OCI-M2 (cell line): ENCODE measurements around the gene ERBB4.
"Not testable (repeated sequence)": the region's sequence is repeated elsewhere in the genome, so short reads cannot be mapped to it uniquely, and the experiment has no call there.

Experiments
- DNase-seq: peaks from one replicate; lab custom pipeline; 2025; ENCODE audit not compliant: unreplicated experiment; lab: John Stamatoyannopoulos, UW

ERBB4 gene

DNA sequence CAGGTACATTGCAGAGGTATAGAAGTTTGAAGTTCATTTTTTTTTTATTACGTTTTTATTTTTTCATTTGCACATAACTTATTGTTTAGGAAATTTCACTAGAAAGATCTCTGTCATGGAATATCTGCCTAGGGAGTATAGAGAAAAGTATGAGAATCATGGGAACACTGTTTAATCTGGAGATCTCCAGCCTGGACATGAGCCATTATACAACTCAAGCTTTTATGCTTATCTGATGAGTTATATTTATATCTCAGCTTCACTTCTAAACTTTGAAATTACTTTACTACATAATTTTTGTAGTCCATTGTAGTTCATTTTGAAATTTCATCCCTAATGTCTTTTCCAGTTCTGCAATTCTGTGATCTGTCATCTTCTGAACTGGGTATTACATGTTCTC lies 515.6 kb downstream of the ERBB4 start:
- DNase-seq: no peak

DNA sequence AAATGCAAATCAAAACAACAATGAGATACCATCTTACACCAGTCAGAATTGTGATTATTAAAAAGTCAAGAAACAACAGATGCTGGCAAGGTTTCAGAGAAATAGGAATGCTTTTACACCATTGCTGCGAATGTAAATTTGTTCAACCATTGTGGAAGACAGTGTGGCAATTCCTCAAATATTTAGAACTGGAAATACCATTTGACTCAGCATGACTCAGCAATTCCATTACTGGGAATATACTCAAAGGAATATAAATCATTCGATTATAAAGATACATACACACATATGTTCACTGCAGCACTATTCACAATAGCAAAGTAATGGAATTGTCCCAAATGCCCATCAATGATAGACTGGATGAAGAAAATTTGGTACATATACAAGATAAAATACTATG lies 516.7 kb downstream of the ERBB4 start:
- no peak for DNase-seq

DNA sequence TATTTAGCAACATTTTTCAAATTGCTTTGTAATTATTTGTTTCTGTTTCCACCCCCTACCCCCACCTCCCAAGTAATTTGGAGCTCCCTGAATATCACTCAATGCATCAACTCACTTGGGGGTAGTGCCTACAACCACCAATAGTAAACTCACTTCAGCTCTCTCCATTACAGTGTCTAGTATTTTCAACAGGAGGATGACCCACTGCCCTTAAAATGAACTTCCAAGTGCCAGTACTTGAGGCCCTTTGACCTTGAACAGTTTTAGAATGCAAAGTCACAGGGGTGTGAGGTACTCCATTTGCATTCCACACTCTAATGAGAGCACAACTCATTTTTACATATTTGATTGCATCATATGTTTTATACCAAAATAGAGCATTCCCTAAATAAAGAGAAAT lies 523.0 kb downstream of the ERBB4 start:
- DNase-seq: no peak

DNA sequence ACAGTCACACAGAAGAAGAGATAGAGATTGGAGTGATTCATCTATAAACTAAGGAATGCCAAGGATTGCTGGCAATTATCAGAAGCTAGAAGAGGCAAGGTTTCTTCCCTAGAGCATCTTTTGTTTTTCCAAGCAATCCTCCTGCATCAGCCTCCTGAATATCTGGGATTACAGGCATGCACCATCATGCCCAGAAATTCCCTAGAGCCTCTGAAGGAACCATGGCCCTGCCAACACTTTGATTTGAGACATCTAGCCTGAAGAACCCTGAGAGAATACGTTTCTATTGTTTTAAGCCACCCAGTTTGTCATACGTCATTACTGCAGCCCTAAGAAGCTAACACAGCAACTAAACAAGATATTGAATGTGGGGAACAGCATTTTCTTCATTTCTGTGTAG lies 525.0 kb downstream of the ERBB4 start:
- DNase-seq: no peak

DNA sequence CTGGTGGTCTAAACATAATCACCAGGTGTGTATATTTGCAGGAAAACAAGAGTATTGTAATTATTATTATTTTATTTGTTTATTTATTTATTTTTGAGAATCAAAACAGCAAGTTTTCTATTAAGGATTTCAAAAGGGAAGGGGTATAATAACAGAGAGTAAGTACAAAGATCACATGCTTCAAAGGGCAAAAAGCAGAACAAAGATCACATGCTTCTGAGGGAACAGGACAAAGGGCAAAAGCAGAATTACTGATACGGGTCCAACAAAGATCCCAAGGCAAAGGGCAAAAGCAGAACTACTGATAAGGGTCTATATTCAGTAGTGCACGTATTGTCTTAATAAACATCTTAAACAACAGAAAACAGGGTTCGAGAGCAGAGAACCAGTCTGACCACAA lies 528.3 kb downstream of the ERBB4 start:
- DNase-seq: not testable (repeated sequence)

DNA sequence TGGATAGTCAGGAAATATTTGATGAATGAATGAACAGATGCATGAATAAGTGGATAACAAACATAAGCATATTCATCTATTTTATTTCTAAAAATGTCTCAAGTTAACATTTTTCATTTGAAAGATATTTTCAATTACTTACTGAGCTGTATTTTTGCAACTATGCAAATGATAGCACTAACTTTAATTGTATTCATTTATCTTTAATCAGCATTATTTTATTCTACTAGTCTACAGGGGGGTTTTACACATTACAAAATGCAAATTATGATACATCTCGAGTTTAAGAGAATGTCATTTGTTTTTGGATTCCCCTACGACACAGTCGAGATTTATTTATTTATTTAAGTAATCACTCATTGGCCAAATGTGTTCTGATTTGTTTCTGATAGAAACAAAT lies 530.6 kb downstream of the ERBB4 start:
- DNase-seq: no peak

DNA sequence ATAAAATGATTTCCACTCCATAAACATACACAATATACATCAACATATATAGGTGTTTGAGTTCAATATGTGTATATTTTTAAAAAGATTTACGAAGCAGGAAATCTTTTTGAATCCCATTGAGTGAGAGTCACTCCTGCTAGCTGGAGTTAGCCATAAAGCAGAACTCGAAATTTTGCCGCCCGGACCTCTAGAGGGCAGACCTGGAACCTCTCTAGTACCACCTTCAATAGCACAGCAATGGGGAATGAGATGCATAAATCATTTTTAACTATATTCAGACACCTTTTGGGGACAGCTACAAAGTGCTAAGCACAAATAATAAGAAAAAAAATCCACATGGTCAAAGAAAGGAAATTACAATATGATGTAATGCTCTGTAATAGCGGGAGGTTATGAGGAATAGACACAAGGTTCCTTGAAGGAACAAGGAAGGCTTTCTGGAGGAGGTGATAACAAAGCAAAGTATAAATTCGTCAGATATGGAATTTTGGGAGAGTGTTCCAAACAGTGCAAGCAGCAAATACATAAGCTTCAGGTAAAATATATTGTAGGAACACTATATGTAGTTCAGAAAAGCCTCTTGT lies 533.4 kb downstream of the ERBB4 start:
- no peak for DNase-seq

DNA sequence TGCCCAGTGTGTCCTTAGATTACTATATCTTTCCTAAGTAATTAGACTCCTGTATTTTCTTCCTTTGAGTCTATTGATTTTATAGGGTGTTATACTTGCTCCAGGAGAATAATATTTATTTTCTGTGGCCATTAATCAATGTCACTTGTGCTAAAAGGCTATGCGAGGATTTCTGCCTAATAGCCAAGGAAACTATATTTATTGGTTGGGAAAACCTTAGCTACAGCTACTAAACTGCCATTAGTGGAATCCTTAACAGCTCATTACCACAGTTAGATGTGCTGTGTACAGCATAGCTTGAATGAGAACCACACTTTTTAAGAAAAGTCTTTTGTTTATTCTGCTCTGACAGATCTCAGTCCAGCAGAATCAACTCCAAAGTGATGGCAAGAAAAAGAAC lies 537.3 kb downstream of the ERBB4 start:
- no peak for DNase-seq

DNA sequence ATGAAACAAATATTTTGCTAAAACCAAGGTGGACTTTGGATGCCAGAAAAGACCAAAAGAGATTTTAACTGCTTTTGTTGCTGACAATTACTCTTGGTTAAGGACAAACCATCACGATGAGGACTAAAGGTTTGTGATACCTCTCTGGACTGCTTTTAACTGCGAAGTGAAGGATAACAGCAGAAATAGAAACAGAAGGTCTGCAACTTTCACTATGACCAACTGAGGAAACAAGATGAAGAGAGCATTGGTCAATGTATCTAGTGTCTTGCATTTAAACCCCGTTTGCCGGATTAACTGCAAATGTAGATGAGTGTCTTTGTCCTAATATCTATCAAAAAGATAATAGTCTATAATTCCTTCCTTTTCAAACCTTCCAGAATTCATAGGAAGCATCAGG lies 541.7 kb downstream of the ERBB4 start:
- no peak for DNase-seq

DNA sequence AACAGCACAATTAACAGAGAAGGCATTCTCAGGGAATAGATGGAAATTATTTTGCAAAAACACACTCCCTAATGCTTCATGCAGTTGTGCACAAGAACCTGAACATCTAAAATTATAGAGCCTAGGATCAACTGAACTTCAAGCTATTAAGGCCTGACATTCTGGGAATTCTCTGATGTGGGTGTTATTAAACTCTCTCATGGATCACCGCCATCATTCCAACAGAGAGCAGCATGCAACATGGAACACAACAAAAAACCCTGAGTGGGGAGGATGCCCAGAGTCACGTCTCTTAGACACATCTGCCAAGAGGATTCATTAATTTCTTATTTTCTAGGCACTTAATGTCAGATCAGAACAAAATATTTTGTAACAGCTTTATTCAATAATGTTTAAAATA lies 543.8 kb downstream of the ERBB4 start:
- no peak for DNase-seq

DNA sequence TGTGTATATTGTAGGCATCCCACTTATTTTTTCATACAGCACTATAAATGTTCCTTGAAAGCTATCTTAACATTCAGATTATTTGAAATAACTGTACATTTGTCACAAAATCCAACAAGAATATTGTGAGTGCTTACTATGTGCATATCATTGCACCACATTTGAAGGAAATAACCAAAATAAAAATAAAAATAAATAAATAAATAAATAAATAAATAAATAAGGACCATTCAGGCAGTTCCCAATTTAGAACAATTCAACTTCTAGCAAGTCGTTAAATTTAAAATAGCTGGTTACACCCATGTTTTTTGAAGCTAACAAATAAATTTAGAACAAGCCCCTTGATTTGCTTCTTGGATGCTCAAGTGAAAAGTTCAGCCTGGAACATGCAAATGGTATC lies 548.3 kb downstream of the ERBB4 start:
- no peak for DNase-seq

DNA sequence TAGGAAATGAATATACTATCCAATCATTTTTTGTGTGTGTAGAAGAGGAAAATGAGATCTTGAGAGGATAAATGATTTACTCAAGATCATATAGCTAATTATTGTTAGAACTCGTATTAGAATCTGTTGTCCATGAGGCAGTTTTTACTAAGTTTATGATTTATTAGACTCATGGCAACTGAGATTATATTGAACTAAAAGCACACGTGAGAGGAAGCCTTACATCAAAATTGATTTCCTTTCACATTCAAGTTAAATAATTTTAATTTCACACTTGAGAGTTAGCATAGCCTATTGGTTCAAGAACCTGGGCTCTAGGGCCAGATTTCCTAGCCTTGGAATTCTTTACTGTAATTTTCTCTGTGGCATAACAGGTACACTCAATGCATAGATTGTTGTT lies 552.3 kb downstream of the ERBB4 start:
- DNase-seq: no peak

DNA sequence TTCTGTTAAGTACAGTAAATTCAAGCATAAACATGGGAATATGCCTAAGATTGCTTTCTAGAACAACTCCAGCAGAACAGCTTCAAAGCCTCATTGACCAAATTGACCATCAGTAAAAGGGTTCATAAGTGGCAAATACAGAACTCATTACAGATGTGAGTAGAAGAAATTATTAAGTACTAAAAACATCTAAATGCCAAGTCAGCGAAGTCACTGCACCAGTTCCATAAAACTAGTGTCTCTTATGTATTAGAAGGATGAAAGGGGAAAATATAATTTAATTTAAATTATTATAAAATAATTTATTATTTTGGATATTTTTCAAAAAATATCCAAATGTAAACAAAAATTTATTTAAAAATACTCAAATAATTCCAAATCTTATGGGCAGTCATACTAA lies 553.2 kb downstream of the ERBB4 start:
- DNase-seq: no peak

DNA sequence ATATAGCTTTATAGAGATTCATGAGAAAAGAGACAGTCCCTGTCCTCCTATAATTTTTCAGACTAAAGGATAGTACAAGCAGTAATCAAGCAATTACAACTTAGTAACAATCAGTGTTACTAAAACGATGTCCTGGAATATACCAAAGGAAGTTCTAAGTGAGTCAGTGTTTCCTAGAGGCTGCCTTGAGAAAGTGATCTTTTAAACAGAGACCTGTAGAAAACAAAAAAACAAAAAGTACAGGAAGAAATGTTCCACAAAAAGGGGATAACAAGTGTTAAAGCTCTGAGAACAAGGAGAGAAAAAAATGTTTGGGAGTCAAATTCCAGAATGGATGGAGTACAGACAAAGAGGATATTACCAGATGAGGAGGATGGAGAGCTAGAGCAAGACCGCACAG lies 556.4 kb downstream of the ERBB4 start:
- no peak for DNase-seq

DNA sequence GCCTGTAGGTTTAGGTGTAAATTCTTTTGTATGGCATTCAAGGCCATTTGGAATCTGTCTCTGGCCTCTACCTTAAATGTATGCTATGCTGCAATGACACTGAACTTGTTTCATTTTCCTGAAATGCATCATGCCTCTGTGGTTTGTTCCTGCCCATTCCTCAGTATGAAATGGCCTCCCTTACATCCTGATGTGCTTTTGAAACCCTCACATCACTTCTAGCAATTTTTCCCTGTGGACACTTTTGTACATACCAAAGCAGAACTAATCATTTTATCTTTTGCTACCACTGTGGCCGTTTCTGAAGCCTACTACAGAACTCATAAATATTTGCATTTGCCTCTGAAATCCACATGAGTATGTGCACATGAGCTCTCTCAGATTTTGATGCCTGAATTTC lies 557.2 kb downstream of the ERBB4 start:
- DNase-seq: no peak

DNA sequence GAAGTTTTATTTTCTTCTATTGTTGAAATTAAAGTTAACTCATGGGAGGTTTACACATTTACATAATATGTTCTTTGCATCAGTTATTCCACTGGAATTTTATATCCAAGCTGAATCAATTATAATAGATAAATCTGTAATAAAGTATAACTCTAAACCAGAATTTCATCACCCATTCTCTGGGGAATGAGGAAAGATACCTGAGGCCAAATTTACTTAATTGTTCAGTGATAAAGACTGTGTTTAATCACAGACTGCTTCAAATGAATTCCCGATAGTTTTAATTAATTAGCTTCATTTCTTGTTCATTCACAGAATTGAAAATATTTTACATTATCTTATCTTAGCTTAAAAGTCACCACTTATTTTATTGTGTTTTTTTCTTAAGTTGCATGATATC lies 562.5 kb downstream of the ERBB4 start:
- DNase-seq: no peak

DNA sequence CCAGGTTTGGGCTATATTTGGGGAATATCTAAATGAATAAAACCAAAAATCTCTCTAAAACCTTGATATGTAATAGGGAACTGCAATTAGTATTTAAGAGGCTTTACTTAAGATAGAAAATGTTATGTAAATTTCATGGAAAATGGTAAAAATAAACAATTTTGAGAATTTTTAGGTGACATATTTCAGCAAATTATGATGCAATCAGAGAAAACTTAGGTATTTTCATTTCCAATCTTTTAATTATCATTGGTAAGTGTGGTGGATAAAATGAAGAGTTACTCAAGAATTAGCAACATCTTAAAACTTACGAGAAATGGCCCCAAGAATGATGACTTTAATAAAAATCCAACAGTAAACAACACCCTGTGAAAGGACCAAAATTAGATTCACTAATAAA lies 571.4 kb downstream of the ERBB4 start:
- DNase-seq: no peak

DNA sequence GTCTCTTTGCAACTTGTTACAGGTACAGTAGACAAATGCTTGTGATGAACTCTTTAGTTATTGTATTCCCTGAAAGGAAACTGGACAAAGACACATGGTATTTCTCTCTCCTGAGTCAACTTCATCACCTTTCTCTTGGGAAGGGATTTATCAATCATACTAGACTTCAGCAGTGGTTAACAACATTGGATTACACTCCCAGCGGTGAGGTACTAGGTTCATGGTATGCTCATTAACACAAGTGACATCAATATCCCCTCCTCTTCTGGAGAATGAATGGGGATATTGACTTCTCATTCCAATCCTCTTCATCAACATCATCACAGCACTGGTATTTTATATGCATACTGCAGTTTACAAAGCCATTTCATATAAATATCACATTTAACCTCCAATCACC lies 574.6 kb downstream of the ERBB4 start:
- no peak for DNase-seq

DNA sequence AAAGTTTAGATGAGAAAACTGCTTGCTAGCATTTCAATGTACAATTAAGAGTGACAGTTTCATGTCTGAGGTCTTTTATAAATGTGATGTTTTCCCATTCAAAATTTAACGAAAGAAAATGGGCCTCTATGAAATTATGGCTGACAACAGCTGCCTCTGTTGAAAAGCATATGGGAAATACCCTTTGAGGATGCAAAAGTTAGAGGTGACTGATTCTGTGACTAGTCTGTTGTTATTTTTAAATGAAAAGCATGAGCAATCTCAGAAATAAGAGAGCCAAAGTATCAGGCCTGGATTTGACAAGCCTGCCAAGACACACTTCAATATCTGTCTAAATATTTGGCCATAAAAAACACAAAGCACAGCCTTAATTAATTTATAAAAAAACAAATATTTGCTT lies 580.8 kb downstream of the ERBB4 start:
- DNase-seq: no peak

DNA sequence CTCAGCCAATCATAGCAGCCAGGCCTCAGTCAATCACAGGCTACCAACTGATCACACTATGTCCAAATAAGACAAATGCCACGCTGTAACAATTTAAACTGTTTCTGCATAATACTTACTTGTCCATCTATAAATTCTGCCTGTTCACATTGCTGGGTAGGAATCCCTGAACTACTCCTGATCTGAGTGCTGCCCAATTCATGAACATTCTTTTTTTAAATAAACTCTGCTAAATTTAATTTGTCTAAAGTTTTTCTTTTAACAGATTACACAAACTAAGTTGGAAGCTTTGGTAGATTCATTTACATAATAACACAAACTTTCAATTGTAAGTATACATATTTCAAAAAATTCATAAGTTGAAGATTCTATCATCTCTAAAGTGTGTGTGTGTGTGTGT lies 583.0 kb downstream of the ERBB4 start:
- DNase-seq: no peak

DNA sequence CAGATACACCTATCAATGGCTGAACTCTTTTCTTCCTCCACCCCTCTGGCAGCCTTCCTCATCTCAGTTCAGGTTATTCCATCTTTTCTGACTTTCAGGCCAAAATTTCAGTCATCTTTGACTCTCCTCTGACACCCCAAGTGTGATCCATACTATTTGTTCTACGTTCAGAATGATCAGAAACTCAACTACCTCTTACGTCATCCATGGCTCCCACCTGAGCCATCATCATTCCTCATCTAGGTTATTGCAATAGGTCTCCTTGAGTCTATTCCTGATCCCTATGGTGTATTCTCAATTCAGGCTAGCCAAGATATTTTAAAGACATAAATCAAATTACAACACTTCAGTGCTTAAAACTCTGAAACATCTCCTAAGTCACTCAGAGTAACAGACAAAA lies 589.7 kb downstream of the ERBB4 start:
- no peak for DNase-seq

DNA sequence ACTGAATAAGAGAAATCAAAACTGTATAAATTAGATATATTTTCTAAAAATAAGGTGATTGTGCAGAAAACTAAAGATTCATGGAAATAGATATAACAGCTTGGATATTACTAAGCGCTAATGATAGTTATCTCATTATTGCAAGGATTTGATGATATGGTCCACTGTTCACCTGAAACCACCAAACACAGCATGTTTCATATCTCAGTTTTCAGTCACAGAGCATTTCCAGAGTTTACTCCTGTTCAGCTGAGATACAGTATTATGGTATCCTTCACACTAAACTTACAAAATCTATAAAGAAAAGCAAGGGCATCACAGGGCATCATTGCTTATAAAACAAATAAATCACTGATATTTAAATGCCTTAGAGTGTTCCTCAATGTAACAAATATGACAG lies 591.6 kb downstream of the ERBB4 start:
- no peak for DNase-seq

DNA sequence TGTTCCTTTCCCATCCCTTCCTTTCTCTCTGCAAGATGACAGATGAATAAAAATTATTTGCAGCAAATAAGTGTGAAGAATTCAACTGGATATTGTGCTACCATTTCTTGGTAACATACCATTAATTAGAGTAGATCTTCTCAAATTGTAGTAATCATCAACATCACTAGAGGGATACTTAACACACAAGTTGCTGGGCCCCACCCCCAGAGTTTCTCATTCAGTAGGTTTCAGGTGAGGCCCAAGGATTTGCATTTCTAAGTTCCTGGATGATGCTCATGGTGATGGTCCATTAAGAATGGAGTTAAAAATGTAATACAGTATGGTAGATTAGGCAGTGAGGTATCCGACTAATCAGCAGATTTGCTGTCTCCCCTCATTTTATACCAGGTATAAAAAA lies 594.0 kb downstream of the ERBB4 start:
- DNase-seq: no peak

DNA sequence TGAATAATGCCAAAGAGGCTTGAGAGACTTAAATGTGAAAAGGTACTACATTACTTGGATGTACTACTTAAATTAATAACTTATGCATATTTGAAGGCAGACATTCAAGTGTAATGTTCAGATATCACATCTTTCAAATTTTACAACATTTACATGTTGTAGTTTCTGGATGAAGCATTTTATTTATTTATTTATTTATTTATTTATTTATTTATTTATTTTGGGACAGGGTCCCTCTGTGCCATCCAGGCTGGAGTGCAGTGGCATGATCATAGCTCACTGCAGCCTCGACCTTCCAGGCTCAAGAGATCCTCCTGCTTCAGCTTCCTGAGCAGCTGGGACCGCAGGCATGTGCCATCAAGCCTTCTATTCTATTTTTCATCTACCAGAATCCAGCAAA lies 596.4 kb downstream of the ERBB4 start:
- DNase-seq: no peak
